ENCODE results near the gene FAM114A2.
"Not testable (repeated sequence)": the region's sequence is repeated elsewhere in the genome, so short reads cannot be mapped to it uniquely, and the experiment has no call there.

FAM114A2 gene

DNA sequence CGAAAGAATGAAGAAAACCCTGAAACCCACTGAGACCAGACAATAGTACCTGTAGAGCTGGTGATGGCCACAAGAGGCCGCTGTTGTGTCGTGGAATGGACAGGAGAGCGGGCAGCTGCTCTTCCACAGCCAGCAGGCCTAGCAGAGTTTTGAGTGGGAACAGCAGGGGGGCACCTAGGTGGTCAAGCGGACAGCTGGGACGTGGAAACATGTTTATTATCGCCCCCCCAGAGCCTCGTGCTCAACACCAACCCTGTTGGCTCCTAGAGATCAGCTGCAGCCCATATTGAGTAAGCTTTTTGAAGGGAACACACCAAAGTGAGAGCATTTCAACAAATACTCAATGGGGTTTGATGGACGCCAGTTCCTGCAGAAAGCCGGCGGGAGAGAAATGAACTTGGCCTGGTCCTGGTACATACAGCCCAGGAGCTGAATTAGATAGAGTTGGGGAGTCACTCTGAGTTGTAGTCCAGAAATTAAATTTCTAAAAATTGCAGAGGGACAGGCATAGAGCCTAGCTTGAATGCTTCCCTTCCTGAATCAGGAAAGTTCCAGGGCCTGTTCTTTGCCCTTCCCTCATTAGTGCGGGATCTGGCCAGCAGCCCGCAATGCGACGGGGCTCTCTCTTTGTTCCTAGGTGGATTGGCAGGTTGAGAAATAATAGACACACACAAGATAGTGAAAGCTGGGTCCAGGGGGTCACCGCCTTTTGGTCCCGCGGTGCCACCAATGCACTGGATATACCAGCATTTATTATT is 33.9 kb upstream of the FAM114A2 start:
- Histone ChIP-seq H3F3A (ENCODE audit: insufficient read depth, low read length) (no peaks in the 10 kb centered on the region), H3K36me3 (ENCODE audit: insufficient read depth, low read length) (no peaks in the 10 kb centered on the region), H3K27ac (ENCODE audit: low read depth, low read length, poor library complexity, severe bottlenecking) (no peak overlapping the region), H3K9ac (ENCODE audit: low read length) (no peak overlapping the region), H2AFZ (ENCODE audit: low read length) (no peak overlapping the region), H3K4me1 (ENCODE audit: insufficient read depth, low read length, severe bottlenecking) (no peaks in the 10 kb centered on the region), H3K4me2 (ENCODE audit: low read length) (no peak overlapping the region), H4K20me1 (ENCODE audit: insufficient read depth, low read length) (no peaks in the 10 kb centered on the region), H3K27me3 (ENCODE audit: insufficient read depth, low read length) (no peaks in the 10 kb centered on the region), H3K9me2 (ENCODE audit: low read depth, low read length) (no peaks in the 10 kb centered on the region), H3K4me3 (ENCODE audit: low read depth, low read length, poor library complexity, severe bottlenecking) (no peak overlapping the region), H3K79me2 (ENCODE audit: insufficient read depth, low read length) (no peaks in the 10 kb centered on the region), H3K9me3 (ENCODE audit: low read length) (no peaks in the 10 kb centered on the region)
- no peak for TF ChIP-seq EZH2 (IDR thresholded peaks at IDR 0.05; ENCODE audit: borderline replicate concordance, low read length)
- TF ChIP-seq, protein P1, sequence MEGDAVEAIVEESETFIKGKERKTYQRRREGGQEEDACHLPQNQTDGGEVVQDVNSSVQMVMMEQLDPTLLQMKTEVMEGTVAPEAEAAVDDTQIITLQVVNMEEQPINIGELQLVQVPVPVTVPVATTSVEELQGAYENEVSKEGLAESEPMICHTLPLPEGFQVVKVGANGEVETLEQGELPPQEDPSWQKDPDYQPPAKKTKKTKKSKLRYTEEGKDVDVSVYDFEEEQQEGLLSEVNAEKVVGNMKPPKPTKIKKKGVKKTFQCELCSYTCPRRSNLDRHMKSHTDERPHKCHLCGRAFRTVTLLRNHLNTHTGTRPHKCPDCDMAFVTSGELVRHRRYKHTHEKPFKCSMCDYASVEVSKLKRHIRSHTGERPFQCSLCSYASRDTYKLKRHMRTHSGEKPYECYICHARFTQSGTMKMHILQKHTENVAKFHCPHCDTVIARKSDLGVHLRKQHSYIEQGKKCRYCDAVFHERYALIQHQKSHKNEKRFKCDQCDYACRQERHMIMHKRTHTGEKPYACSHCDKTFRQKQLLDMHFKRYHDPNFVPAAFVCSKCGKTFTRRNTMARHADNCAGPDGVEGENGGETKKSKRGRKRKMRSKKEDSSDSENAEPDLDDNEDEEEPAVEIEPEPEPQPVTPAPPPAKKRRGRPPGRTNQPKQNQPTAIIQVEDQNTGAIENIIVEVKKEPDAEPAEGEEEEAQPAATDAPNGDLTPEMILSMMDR (IDR thresholded peaks at IDR 0.05; ENCODE audit: low read length) = peak; percentile 93

DNA sequence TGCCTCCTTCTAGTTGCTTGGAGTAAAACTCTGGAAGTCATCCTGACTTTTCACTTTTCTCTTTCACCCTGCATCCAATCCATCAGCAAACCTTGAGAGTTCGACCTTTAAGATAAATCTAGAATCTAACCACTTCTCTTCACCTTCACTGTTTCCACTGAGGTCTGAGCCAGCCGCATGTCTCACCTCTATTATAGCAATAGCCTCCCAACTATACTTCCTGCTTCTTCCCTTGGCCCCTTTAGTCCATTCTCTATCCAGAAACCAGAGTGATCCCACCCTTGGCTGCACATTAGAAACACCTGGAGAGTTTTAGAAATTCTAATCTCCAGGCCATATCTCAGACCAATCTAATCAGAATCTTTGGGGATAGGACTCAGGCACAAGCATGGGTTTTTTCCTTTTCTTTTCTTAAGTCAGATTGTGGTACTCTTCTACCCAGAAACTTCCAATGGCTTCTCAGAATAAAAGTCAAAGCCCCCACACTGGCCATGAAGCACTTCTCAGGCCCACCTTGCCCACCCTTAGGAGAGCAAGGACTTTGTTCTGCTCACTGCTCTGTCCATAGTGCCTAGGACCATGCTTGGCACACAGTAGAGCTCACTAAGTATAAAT is 33.2 kb upstream of the FAM114A2 start:
- no peaks in the 10 kb centered on the region for H3K27me3 ChIP-seq (ENCODE audit: insufficient read depth, low read length)
- no peak overlapping the region for H3K4me3 ChIP-seq (ENCODE audit: low read depth, low read length, poor library complexity, severe bottlenecking)
- H3K27ac ChIP-seq (ENCODE audit: low read depth, low read length, poor library complexity, severe bottlenecking) = no peak overlapping the region
- no peak overlapping the region for H3K4me2 ChIP-seq (ENCODE audit: low read length)
- H3K9me3 ChIP-seq (ENCODE audit: low read length) = no peaks in the 10 kb centered on the region
- no peaks in the 10 kb centered on the region for H3K9me2 ChIP-seq (ENCODE audit: low read depth, low read length)
- no peak overlapping the region for H3K9ac ChIP-seq (ENCODE audit: low read length)
- no peak overlapping the region for H2AFZ ChIP-seq (ENCODE audit: low read length)
- TF ChIP-seq, protein P1 (IDR thresholded peaks at IDR 0.05; ENCODE audit: low read length) = no peak
- TF ChIP-seq EZH2 (IDR thresholded peaks at IDR 0.05; ENCODE audit: borderline replicate concordance, low read length) = no peak
- H3K36me3 ChIP-seq (ENCODE audit: insufficient read depth, low read length) = no peaks in the 10 kb centered on the region
- H4K20me1 ChIP-seq (ENCODE audit: insufficient read depth, low read length) = no peaks in the 10 kb centered on the region
- H3K79me2 ChIP-seq (ENCODE audit: insufficient read depth, low read length) = no peaks in the 10 kb centered on the region
- H3F3A ChIP-seq (ENCODE audit: insufficient read depth, low read length) = no peaks in the 10 kb centered on the region
- no peaks in the 10 kb centered on the region for H3K4me1 ChIP-seq (ENCODE audit: insufficient read depth, low read length, severe bottlenecking)

DNA sequence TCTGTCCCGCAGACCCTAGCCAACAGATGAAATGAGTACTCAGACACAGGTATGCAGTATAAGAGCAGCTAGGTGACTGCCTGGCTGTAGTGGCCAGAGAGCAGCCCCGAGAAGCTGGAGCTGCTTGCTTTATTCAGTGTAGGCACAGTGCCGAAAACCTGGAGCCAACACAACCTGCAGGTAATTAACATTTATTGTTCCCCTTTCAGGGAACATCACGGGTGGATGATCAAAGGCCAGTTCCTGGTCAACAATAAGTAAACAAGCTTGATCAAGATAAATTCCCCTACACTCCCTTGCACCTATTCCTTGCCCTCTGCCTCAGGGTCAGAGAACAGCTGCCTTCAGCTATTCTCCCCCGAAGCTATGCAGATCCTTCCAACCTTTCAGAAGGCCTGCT is 31.1 kb upstream of the FAM114A2 start:
- H3K9ac ChIP-seq (ENCODE audit: low read length); H3K4me2 ChIP-seq (ENCODE audit: low read length); H3K4me1 ChIP-seq (ENCODE audit: insufficient read depth, low read length, severe bottlenecking); H3K9me2 ChIP-seq (ENCODE audit: low read depth, low read length); H3K27ac ChIP-seq (ENCODE audit: low read depth, low read length, poor library complexity, severe bottlenecking); H3K4me3 ChIP-seq (ENCODE audit: low read depth, low read length, poor library complexity, severe bottlenecking); H3K36me3 ChIP-seq (ENCODE audit: insufficient read depth, low read length); H3K27me3 ChIP-seq (ENCODE audit: insufficient read depth, low read length); H2AFZ ChIP-seq (ENCODE audit: low read length); H3F3A ChIP-seq (ENCODE audit: insufficient read depth, low read length); H3K9me3 ChIP-seq (ENCODE audit: low read length); H4K20me1 ChIP-seq (ENCODE audit: insufficient read depth, low read length); H3K79me2 ChIP-seq (ENCODE audit: insufficient read depth, low read length): not testable (repeated sequence)

Data from OCI-LY1 (cell line).